C1 segment of cervical spinal cord (tissue), 14 donors: ENCODE results near the gene ROPN1B.
"Not testable (repeated sequence)": the region's sequence is repeated elsewhere in the genome, so short reads cannot be mapped to it uniquely, and the experiment has no call there.

Source experiments
- DNase-seq, 14 donors: peaks; one replicate each; lab custom pipeline; 2025; lab: John Stamatoyannopoulos, UW

ROPN1B gene

GRCh38 chr3:125968701-125969592 is at the start of gene ROPN1B:
Gene ROPN1B (plus strand): TSS chr3:125969178. CDS start chr3:125972055, 2,877 bp downstream.
- DNase-seq, result not testable (repeated sequence)

DNA sequence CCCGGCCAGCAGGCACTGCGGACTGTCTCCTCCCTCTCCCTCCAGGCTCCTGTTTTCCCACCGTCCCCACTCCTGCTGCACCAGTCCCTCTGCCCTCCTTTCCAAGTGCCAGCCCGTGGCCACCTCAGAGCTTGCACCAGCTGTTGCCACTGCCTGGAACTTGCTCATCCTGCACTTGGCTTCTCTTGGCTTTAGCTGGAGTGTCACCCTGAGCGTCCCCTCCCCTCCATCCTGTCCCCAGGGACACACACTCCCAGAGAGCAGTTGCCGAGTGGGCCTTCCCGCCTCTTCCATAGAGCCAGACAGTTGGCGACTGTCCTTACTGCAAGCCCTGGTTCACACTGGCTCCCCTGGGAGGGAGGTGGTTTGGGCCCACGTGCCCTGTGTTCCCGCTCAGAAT is 48.8 kb upstream of the ROPN1B start:
- not testable (repeated sequence) for DNase-seq

- DNase-seq, result not testable (repeated sequence)
Measured at GRCh38 chr3:125920751-125921279, 48.2 kb upstream of the ROPN1B start.

GRCh38 chr3:125921712-125922111 is 47.3 kb upstream of the ROPN1B start:
- peak in 4 of 14 donors; percentile 1 to 21 (median 6) for DNase-seq

DNA sequence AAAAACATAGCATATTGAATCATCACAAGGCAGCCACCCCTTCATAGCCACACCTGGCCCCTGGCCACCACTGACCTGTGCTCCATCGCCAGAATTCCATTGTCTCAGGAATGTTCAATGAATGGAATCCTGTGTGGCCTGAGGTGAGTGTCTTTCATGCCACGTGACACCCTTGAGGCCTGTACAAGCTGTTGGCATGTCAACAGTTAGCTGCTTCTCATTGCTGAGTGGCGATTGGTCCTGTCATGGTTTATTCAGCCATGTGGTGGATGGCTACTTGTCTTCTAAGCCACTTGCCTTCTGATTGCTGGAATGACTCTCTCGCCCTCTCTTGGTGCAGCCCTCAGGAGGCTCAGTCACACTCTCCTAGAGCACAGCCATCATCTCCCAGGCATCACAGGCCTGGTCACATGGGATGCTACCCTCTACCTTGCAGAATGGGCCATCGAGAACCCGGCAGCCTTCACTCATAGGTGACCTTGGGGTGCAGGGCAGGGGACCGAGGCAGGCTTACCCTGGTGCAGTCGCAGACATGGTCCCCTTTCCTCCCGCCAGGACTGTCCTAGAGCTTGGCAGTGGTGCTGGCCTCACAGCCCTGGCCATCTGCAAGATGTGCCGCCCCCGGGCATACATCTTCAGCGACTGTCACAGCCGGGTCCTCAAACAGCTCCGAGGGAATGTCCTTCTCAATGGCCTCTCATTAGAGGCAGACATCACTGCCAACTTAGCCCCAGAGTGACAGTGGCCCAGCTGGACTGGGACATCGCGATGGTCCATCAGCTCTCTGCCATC is 45.5 kb upstream of the ROPN1B start:
- DNase-seq, result not testable (repeated sequence)

- not testable (repeated sequence) for DNase-seq
Measured at GRCh38 chr3:125924276-125924675, 44.7 kb upstream of the ROPN1B start.

- not testable (repeated sequence) for DNase-seq
Measured at GRCh38 chr3:125925727-125926126, 43.3 kb upstream of the ROPN1B start.

GRCh38 chr3:125928771-125929545 is 40.0 kb upstream of the ROPN1B start:
- DNase-seq, result peak in 9 of 14 donors; percentile 1 to 45 (median 20)

- DNase-seq, result not testable (repeated sequence)
Measured at GRCh38 chr3:125929765-125930164, 39.2 kb upstream of the ROPN1B start.

DNA sequence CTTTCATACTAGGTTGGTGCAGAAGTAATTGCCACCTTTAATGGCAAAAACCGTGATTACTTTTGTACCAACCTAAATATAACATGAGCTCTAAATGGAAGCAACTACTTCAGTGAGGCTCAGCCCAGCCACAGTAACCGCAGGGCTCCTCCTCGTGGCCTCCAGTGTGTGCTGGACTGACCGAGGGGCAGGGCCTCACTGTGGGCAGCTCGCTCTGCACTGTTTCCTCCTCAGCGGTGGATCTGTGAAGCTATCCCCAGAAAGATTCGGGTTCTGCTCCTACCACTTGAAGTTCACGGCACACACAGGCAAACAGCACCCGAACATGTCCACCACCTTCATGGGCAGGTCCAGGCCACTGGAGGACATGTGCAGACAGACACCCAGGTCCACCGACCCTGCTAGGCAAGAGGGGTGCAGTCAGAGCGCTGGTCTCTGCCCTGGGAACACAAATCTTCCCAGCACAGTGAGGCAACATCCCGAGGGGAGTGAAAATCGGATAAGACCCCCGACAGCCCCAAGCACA is 37.6 kb upstream of the ROPN1B start:
- DNase-seq, result not testable (repeated sequence)

DNA sequence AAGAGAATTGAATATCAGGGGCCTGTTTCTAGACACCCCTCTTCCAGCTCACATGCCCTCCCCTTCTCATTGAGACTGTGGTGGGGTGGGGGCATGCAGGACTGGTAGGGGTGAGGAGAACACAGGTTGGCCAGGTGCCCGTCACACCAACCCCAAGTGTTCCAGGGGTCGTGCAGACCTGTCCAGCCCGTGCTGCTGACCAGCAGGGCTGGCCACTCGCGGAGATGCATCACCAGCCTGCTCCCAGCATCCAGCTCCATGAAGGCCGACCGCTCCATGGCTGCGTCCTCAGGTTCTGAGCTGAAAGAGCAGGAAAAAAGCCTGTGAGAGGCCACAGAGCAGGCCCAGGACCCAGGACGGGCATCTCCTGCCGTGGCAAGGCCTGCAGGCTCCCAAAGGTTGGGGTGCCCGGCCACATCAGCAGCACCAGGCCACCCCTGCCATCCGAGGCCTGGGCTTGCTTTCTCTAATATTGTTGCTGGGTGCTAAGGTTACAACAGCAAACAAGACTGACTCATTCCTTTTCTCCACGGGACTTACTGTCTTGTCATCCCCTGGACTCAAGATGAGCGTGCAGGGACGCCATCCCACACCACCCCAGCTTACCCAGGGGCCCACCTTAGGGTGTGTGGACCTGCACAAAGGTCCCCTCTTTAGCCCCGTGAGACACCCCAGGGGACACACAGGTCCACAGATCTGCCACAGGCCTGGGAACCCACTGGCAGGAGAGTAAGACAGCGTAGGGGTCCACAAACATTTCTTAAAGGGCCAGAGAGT is 35.4 kb upstream of the ROPN1B start:
- not testable (repeated sequence) for DNase-seq

DNA sequence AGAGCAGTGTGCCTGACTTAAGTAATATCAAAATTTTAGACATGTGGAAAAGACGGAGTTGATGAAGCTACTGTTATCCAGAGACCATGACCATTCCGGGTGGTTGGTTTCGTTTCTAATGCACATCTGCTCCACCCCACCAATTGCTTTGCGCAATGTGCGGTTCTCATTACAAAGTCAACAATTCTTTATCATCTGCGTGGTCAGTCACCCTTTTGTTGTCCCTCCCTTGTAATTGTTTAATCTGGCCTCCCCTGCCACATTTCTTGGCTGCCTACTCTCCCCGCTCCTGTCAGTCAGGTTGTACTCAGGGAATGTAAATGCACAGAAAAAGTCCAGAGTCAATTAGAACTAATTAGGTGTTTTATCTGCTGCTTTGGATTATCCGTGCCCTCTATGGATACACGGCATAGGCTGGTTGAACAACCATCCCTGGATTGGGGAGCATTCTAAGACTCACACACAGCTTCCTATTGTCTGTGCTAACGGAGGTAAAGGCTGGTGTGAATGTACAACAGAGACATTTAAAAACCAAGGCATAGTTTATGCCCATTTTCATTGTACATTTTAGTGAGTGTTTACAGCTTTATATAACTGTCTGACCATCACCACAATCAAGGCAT is 33.6 kb upstream of the ROPN1B start:
- DNase-seq, result not testable (repeated sequence)

GRCh38 chr3:125936210-125936815 is 32.7 kb upstream of the ROPN1B start:
- DNase-seq, result not testable (repeated sequence)

GRCh38 chr3:125936891-125937290 is 32.1 kb upstream of the ROPN1B start:
- not testable (repeated sequence) for DNase-seq

DNA sequence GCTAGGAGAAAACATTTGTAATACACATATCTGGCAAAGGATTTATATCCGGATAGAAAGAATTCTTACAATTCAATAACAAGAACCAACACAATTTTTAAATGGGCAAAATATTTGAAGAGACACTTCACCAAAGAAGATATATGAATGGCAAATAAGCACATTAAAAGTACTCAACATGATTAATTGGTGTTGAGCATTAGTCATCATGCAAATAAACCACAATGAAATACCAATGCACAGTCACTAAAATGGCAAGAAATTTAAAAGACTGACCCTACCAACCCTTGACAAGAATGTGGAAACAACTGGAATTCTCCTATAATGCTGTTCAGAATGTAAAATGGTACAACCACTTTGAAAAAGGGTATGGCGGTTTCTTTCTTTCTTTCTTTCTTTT is 21.2 kb upstream of the ROPN1B start:
- DNase-seq, result not testable (repeated sequence)

- DNase-seq, result not testable (repeated sequence)
Measured at GRCh38 chr3:125948901-125949300, 20.1 kb upstream of the ROPN1B start.

DNA sequence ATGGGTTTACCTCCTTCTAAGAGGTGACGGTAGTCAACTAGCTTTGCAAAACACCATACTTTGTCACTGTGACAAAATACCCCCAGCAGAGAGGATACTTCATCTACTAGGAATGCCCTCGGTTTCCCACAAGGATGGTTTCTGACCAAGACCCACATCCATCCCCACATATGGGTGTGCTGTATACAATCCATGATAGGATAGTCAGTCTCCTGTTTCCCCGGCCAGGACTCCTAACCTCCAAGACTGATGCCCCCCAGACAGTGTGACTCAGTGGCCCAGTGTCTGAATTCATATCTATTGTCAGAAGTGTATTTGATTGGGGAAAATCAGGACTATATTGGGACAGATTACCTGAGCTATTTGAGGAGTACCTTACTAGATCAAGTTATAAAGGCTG is 17.8 kb upstream of the ROPN1B start:
- DNase-seq, result not testable (repeated sequence)

GRCh38 chr3:125957020-125957419 is 12.0 kb upstream of the ROPN1B start:
- not testable (repeated sequence) for DNase-seq
